Peyer's patch (tissue), 4 donors: ENCODE measurements around the gene MACROD2.

Experiments
- CTCF ChIP-seq, 6 experiments: fragments of 450-650 bp in 4 of 6; fragments of 200-600 bp in 2 of 6; sonication (generic) in 1 of 6; IDR thresholded peaks; one replicate each; pipeline ENCODE4 v1.5.1; 2017 to 2019; ENCODE audit warnings: antibody characterized with exemption in 6 of 6, mild to moderate bottlenecking in 3 of 6, moderate library complexity in 1 of 6
- POLR2A ChIP-seq, 2 donors: fragments of 450-650 bp; IDR thresholded peaks; one replicate each; pipeline ENCODE4 v1.5.1; 2017; ENCODE audit warnings: antibody characterized with exemption in 2 of 2, mild to moderate bottlenecking in 2 of 2, moderate library complexity in 2 of 2

- TF ChIP-seq CTCF (IDR thresholded peaks at IDR 0.05) (no peak), POLR2A (IDR thresholded peaks at IDR 0.05) (no peak)
Measured at GRCh38 chr20:15439551-15439950, 1444.2 kb downstream of the MACROD2 start.
